Activated B cell treated with CpG ODN at 0.5 μM for 24 hours (primary cell): ENCODE results near the gene TF. TPM values are rescaled to one million over a fixed set of nuclear protein-coding genes. Genes with fewer than 3 reads are reported as not detected.

Experiments used
- ATAC-seq: fragments of 200-7000 bp; cut with Tn5 transposase; one replicate; pipeline ENCODE4 v1.10.0; 2021; ENCODE audit warnings: low read depth, mild to moderate bottlenecking, moderate library complexity
- CTCF ChIA-PET: fragments of 350-600 bp; sonication (Branson Sonifier 250); formaldehyde crosslinking; loops from one replicate; lab custom pipeline; 2021; ENCODE audit warnings: antibody characterized with exemption; lab: Charles Lee
- POLR2A ChIA-PET: fragments of 350-600 bp; sonication (Branson Sonifier 250); formaldehyde crosslinking; loops from one replicate; lab custom pipeline; 2021; ENCODE audit warnings: antibody characterized with exemption; lab: Charles Lee
- DNase-seq: peaks from one replicate; pipeline ENCODE4 v3.0.0; 2022
- H3K27ac Mint-ChIP-seq: one replicate; pipeline ENCODE4 v1.8.0; 2020; ENCODE audit warnings: mixed read lengths
- H3K27me3 Mint-ChIP-seq: one replicate; pipeline ENCODE4 v1.8.0; 2021; ENCODE audit warnings: mixed read lengths
- H3K36me3 Mint-ChIP-seq: one replicate; pipeline ENCODE4 v1.8.0; 2021; ENCODE audit warnings: low read depth, mixed read lengths
- H3K4me1 Mint-ChIP-seq: one replicate; pipeline ENCODE4 v1.8.0; 2021; ENCODE audit warnings: mixed read lengths
- H3K4me3 Mint-ChIP-seq: one replicate; pipeline ENCODE4 v1.8.0; 2020; ENCODE audit warnings: mild to moderate bottlenecking, mixed read lengths
- H3K9me3 Mint-ChIP-seq: one replicate; pipeline ENCODE4 v1.8.0; 2020; ENCODE audit warnings: mixed read lengths
- CTCF ChIP-seq: fragments of 200-600 bp; IDR thresholded peaks from one replicate; pipeline ENCODE4 v1.8.0; 2022; ENCODE audit warnings: antibody characterized with exemption, mild to moderate bottlenecking
- intact Hi-C: fragments of 100-400 bp; cut with micrococcal nuclease; formaldehyde crosslinking; loops from one replicate; pipeline ENCODE4 v1.15.1; 2024
- total RNA-seq: library from RNA; stranded (reverse); gene quantifications from 2 replicates; pipeline ENCODE4 v1.2.3, GENCODE V29; 2022

Gene TF
- total RNA-seq, 1 donor from 2014 or later: 0.29 TPM

DNA sequence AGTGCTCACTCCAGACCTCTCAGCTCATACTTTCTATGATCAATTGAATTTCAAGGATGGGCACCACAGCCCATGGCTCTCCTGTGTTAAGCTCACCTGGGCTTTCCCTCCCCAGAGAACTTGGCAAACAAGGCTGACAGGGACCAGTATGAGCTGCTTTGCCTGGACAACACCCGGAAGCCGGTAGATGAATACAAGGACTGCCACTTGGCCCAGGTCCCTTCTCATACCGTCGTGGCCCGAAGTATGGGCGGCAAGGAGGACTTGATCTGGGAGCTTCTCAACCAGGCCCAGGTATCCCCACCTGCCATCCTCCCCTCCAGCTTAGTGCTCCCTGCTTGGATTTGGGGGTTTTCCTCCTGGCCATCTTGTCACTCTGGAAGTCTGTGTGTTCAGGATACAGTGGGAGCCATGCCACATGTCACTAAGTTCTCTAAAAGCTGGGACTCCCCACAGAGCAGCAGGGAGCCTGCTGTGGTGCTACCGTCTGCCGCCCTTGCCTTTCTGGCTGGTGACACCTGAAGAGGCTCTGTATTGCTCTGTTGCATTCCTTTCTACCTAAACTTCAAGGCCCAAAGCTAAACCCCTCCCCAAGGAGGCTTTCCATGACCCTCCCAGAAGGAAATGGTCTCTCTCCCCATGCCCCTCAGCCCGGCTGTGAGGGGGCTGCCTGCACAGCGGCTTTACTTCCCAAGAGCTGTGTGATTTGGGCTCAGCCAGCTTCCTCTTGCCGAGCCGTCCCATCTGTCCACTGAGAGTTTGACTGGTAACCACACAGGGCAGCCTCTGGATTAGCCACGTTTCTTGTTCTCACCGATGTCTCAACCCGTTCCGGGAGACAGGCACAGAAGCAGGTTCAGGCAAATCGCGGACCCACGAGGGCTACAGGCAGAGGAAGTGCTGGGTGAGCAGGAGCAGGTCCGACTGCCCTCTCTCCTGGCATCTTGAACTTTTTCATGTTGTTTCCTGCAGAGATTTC lies 10.8 kb downstream of the TF start:
- POLR2A ChIA-PET: no interaction called here
- Mint-ChIP-seq H3K9me3 (no peaks in the 10 kb centered on the region), H3K27me3 (peaks cover 9% of the 10 kb centered on the region), H3K36me3 (no peaks in the 10 kb centered on the region), H3K4me1 (no peaks in the 10 kb centered on the region), H3K4me3 (no peak overlapping the region), H3K27ac (no peak overlapping the region)
- ATAC-seq (no peak), DNase-seq (no peak)
- intact Hi-C loops: no loop called here
- CTCF ChIA-PET: no interaction called here
- no peak for TF ChIP-seq CTCF

- Mint-ChIP-seq H3K9me3 (no peaks in the 10 kb centered on the region), H3K4me3 (no peak overlapping the region), H3K27ac (no peak overlapping the region), H3K27me3 (peaks cover 9% of the 10 kb centered on the region), H3K4me1 (no peaks in the 10 kb centered on the region), H3K36me3 (no peaks in the 10 kb centered on the region)
- ChIA-PET CTCF (no interaction called here), POLR2A (no interaction called here)
- no peak for DNase-seq
- ATAC-seq: no peak
- no peak for TF ChIP-seq CTCF
- intact Hi-C loops: no loop called here
Observed at GRCh38 chr3:133757701-133758567, 11.7 kb downstream of the TF start.

GRCh38 chr3:133758568-133758928 lies 12.4 kb downstream of the TF start:
- intact Hi-C loops: no loop called here
- peaks cover 9% of the 10 kb centered on the region for H3K27me3 Mint-ChIP-seq
- H3K36me3 Mint-ChIP-seq: no peaks in the 10 kb centered on the region
- no peaks in the 10 kb centered on the region for H3K4me1 Mint-ChIP-seq
- H3K9me3 Mint-ChIP-seq: no peaks in the 10 kb centered on the region
- ChIA-PET POLR2A (no interaction called here), CTCF (no interaction called here)
- no peak for DNase-seq
- ATAC-seq: no peak
- no peak overlapping the region for H3K4me3 Mint-ChIP-seq
- no peak overlapping the region for H3K27ac Mint-ChIP-seq
- TF ChIP-seq CTCF: no peak

DNA sequence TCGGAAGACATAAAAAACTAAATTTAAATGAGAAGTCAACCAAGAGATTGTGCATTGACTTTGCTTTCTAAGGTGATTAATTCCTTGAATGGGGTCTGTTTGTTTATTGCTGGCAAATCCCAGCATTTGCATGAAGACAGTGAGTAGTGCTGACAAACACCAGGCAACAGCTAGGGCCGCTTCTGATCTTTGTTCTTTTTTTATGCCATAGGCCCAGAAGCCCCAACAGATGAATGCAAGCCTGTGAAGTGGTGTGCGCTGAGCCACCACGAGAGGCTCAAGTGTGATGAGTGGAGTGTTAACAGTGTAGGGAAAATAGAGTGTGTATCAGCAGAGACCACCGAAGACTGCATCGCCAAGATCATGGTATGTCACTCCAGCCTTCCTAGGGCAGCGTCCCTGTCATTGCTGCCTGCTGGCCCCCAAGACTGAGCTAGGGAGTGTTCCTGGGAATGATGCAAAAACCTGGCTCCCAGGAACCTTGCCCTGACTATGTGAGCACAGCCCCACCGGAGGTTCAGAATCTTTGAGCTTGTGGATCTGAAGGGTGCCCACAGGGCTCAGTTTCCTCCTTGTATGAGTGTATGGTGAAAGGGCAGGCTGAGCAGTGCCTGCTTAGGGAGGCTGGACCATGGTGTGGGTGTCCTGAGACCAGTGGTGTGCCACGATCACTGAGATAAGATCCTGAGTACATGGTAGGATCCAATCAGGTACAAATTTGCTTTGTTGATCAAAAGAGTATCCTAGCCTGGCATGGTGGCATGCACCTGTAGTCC lies 13.0 kb downstream of the TF start:
- Mint-ChIP-seq H3K4me1 (no peaks in the 10 kb centered on the region), H3K4me3 (no peak overlapping the region), H3K36me3 (no peaks in the 10 kb centered on the region), H3K27ac (no peak overlapping the region), H3K9me3 (no peaks in the 10 kb centered on the region), H3K27me3 (peaks cover 9% of the 10 kb centered on the region)
- no peak for DNase-seq
- POLR2A ChIA-PET: no interaction called here
- TF ChIP-seq CTCF: no peak
- CTCF ChIA-PET: no interaction called here
- no peak for ATAC-seq
- intact Hi-C loops: no loop called here
